HG03135 (cell line): ENCODE measurements around the gene DRD4.
"Not testable (repeated sequence)": the region's sequence is repeated elsewhere in the genome, so short reads cannot be mapped to it uniquely, and the experiment has no call there.

Source experiments
- ATAC-seq: cut with Tn5 transposase; IDR thresholded peaks from one replicate; pipeline ENCODE4 v1.9.1; 2021; ENCODE audit warnings: mild to moderate bottlenecking, moderate library complexity; ENCODE audit not compliant: unreplicated experiment

The DRD4 gene

DNA sequence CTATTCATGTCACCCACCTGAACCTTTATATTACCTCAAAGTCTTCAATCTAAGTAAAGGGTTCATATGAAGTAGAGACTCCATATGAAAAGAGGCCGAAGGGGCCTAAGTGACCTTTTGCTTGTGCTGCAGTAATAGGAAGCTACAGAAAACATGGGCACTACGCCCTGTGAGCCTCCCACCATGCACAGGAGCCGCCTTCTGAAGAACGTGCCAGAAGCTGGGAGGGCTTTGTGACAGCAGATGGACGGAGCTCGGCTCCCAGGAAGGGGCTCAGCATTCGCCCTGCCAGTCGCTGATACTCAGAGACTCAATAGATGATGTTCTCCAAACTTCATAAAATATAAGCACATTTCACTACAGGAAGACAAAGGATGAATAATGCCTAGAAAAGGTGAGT is 36.8 kb downstream of the DRD4 start:
- ATAC-seq = no peak

DNA sequence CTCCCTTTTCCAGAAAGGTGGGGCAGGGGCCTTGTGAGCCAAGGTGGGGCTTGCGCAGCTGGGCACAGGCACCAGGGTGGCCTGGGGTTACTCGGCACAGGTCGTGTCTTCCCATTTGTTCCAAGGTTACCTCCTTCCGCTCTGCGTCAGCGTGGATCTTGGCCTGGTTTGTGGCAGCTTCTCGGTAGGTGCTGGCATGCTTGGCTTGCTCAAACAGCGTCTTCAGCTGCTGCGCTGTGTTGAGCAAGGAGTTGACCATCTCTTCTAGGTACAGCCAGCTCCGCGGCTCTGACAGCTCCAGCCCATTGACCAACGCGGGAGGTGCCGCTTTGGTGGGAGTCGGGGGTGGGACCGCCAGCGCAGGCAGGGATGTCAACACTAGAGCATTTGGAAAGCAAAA is 37.3 kb downstream of the DRD4 start:
- no peak for ATAC-seq

DNA sequence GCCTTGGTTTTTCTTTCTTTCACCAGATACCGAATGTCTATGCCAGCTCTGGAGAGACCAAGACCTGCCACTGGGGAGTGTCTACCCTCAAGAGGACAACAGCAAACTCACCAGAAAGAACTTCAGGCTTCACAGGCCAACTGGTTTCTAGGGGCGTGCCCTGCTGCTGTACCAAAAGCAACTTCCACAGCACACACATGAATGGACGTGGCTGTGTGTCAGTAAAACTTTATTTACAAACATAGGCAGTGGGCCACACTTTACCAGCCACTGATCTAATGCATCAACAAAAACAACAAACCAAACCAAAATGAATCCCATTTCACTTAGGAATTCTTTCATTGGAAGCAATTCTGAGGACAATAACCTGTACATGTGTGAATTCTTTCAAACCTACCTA is 41.2 kb downstream of the DRD4 start:
- no peak for ATAC-seq

- ATAC-seq = no peak
Observed at GRCh38 chr11:679271-680207, 42.5 kb downstream of the DRD4 start.

DNA sequence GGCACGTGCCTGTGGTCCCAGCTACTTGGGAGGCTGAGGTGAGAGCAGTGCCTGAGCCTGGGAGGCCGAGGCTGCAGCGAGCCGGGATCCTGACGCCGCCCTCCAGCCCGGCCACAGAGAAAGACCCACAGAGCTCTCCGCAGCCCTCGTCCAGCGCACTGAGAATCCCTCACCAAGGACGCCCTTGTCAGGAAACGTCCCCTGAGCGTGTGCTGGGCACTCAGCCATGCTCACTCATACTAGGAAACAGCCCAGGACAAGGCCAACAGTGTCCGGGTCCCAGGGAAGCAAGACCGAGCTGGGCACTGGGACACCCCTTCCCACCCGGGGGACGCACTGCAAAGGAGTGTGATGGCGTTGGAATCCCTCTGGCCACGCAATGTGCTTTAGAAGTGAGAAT is 43.4 kb downstream of the DRD4 start:
- no peak for ATAC-seq

DNA sequence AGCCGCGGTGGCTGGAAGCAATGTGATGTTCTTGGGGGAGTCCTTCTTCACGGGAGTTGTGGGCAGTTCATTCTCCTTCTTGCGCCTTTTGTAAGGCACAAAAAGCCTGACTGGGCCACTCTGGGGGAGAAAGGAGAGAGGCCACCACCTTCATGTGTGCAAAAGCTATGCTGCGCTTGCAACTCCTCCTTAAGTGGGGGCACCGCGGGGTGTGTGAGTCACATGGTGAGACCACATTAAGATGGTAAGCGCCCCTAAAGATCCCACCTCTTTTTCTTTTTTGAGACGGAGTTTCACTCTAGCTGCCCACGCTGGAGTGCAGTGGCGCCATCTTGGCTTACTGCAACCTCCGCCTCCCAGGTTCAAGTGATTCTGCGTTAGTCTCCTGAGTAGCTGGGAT is 43.9 kb downstream of the DRD4 start:
- no peak for ATAC-seq

GRCh38 chr11:686451-687243 is 49.6 kb downstream of the DRD4 start:
- ATAC-seq = no peak

DNA sequence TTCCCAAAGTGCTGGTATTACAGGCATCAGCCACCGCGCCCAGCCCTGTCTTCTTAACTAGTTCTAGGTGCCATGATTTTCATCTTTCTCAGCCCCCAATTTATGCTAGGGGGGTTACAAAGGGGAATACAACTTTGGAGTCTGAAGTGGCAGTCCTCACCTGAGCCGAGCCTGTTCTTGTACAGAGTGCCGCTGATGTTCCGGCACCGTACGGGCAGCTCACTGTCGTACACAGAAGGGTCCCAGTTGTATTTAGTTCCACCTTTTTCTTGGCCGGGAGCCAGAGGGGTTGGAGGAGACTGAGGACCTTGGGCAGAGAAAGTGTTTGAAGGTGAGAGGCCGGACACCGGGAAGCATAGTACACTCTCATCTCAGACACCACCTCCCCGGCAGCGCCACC is 50.7 kb downstream of the DRD4 start:
- ATAC-seq = no peak

DNA sequence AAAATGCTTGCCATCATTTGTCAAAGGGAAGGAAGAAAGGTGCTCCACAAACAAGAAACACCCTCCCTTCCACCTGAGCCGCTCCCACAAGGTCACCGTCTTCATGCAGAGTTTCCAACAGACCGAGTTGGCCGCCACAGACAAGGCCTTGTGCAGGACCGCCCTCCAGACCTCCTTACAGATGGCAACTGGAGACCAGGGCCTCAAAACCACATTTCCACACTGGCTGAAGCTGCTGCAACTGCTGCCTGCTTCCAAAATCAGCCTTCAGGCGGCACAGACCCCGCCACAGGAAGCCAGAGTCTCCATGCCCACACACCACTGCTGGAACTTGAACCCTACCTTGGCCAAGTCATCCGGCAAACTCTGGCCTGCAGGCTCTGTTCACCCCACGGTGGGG is 51.6 kb downstream of the DRD4 start:
- ATAC-seq = no peak

DNA sequence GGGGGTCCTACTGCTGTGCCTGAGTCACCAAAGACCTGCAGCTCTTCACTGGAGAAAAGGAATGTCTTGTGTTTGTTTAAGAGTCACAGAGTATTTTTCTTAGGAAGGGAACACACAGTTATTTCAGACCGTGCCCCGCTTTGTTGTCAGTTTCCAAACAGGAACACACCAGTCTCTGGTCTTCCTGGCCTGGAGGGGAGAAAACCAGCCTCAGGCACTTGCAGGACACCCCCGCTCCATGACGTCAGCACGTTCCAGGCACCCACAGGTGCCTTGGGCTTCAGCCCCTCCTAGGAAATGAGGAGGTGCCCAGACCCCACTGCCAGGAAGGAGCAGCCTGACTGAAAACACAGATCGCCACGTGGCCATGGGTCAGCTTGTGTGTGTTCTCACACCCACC is 52.6 kb downstream of the DRD4 start:
- no peak for ATAC-seq

- ATAC-seq = not testable (repeated sequence)
Observed at GRCh38 chr11:690244-690643, 53.2 kb downstream of the DRD4 start.
